Endothelial cell of hepatic sinusoid (primary cell): ENCODE measurements around the gene CAVIN3.
"Not testable (repeated sequence)": the region's sequence is repeated elsewhere in the genome, so short reads cannot be mapped to it uniquely, and the experiment has no call there.

ENCODE experiments used
- in situ Hi-C: cut with HindIII; loops from 2 replicates; pipeline ENCODE4 v1.10.0; 2017; ENCODE audit warnings: low sequenced_read_pairs

CAVIN3 gene

GRCh38 chr11:6326985-6327384 lies 6.7 kb upstream of the CAVIN3 start:
- in situ Hi-C loops: no loop called here

GRCh38 chr11:6326303-6326702 lies 6.0 kb upstream of the CAVIN3 start:
- in situ Hi-C loops: no loop called here

- in situ Hi-C loops: no loop called here
Measured at GRCh38 chr11:6323291-6323905, 3.1 kb upstream of the CAVIN3 start.

- in situ Hi-C loops: no loop called here
Measured at GRCh38 chr11:6321961-6322362, 1.7 kb upstream of the CAVIN3 start.

GRCh38 chr11:6321356-6321755 lies 1.1 kb upstream of the CAVIN3 start:
- in situ Hi-C loops: no loop called here

GRCh38 chr11:6319704-6320410 lies 444 bp downstream of the CAVIN3 start:
- in situ Hi-C loops: no loop called here

- in situ Hi-C loops: no loop called here
Measured at GRCh38 chr11:6319001-6319703, 1.1 kb downstream of the CAVIN3 start.

GRCh38 chr11:6318204-6318603 lies 2.1 kb downstream of the CAVIN3 start:
- in situ Hi-C loops: no loop called here

- in situ Hi-C loops: no loop called here
Measured at GRCh38 chr11:6315811-6316425, 4.4 kb downstream of the CAVIN3 start.

- in situ Hi-C loops: no loop called here
Measured at GRCh38 chr11:6312106-6312505, 8.2 kb downstream of the CAVIN3 start.

GRCh38 chr11:6307876-6308275 lies 12.4 kb downstream of the CAVIN3 start:
- in situ Hi-C loops: no loop called here

- in situ Hi-C loops: no loop called here
Measured at GRCh38 chr11:6305297-6305696, 15.0 kb downstream of the CAVIN3 start.

- in situ Hi-C loops: no loop called here
Measured at GRCh38 chr11:6303661-6304060, 16.6 kb downstream of the CAVIN3 start.

- in situ Hi-C loops: no loop called here
Measured at GRCh38 chr11:6301096-6301495, 19.2 kb downstream of the CAVIN3 start.

- in situ Hi-C loops: no loop called here
Measured at GRCh38 chr11:6300325-6300724, 20.0 kb downstream of the CAVIN3 start.

GRCh38 chr11:6298605-6299004 lies 21.7 kb downstream of the CAVIN3 start:
- in situ Hi-C loops: no loop called here

- in situ Hi-C loops: no loop called here
Measured at GRCh38 chr11:6297831-6298230, 22.5 kb downstream of the CAVIN3 start.

- in situ Hi-C loops: no loop called here
Measured at GRCh38 chr11:6285019-6285418, 35.3 kb downstream of the CAVIN3 start.

GRCh38 chr11:6284250-6284649 lies 36.1 kb downstream of the CAVIN3 start:
- in situ Hi-C loops: no loop called here

- in situ Hi-C loops: no loop called here
Measured at GRCh38 chr11:6283453-6284023, 36.8 kb downstream of the CAVIN3 start.

- in situ Hi-C loops: not testable (repeated sequence)
Measured at GRCh38 chr11:6280809-6281208, 39.5 kb downstream of the CAVIN3 start.
